ENCODE data around the gene PERM1.
"Not testable (repeated sequence)": the region's sequence is repeated elsewhere in the genome, so short reads cannot be mapped to it uniquely, and the experiment has no call there.

The PERM1 gene

GRCh38 chr1:997993-998744 lies 16.3 kb upstream of the PERM1 start:
- no peak for DNase-seq

- DNase-seq: no peak
Observed at GRCh38 chr1:997713-997992, 15.8 kb upstream of the PERM1 start.

- DNase-seq: no peak
Observed at GRCh38 chr1:996851-997712, 15.2 kb upstream of the PERM1 start.

GRCh38 chr1:995665-996633 lies 14.1 kb upstream of the PERM1 start:
- no peak for DNase-seq

- not testable (repeated sequence) for DNase-seq
Observed at GRCh38 chr1:994546-994945, 12.7 kb upstream of the PERM1 start.

GRCh38 chr1:993379-993995 lies 11.6 kb upstream of the PERM1 start:
- no peak for DNase-seq

- no peak for DNase-seq
Observed at GRCh38 chr1:992362-992761, 10.5 kb upstream of the PERM1 start.

GRCh38 chr1:991895-992294 lies 10.0 kb upstream of the PERM1 start:
- DNase-seq: no peak

- DNase-seq: not testable (repeated sequence)
Observed at GRCh38 chr1:991275-991674, 9.4 kb upstream of the PERM1 start.

- DNase-seq: not testable (repeated sequence)
Observed at GRCh38 chr1:988061-988460, 6.2 kb upstream of the PERM1 start.

- no peak for DNase-seq
Observed at GRCh38 chr1:985126-985525, 3.2 kb upstream of the PERM1 start.

- no peak for DNase-seq
Observed at GRCh38 chr1:984476-984814, 2.6 kb upstream of the PERM1 start.

GRCh38 chr1:983798-984475 lies 2.0 kb upstream of the PERM1 start:
- DNase-seq: peak; percentile 74

- no peak for DNase-seq
Observed at GRCh38 chr1:982765-983436, 1.0 kb upstream of the PERM1 start.

- no peak for DNase-seq
Observed at GRCh38 chr1:981491-981954, 370 bp downstream of the PERM1 start.

- DNase-seq: no peak
Observed at GRCh38 chr1:980602-981395, 1.1 kb downstream of the PERM1 start.

- DNase-seq: no peak
Observed at GRCh38 chr1:980137-980571, 1.7 kb downstream of the PERM1 start.

- DNase-seq: no peak
Observed at GRCh38 chr1:979744-980072, 2.2 kb downstream of the PERM1 start.

GRCh38 chr1:978835-979743 lies 2.8 kb downstream of the PERM1 start:
- DNase-seq: no peak

Data from CD4-positive, alpha-beta T cell treated with Interleukin-17A for 4 hours (primary cell).